K562 (cell line): Measurements from ENCODE around the gene PPA1. TPM values are rescaled to one million over a fixed set of nuclear protein-coding genes. Genes with fewer than 3 reads are reported as not detected.
A peak's percentile ranks its signal among the peaks of the same experiment; 100 is the strongest.

Experiments used
- CBFA2T2 ChIP-seq: fragments of 450-650 bp; conservative IDR thresholded peaks from 2 replicates; pipeline ENCODE4 v1.6.1; 2017; ENCODE audit warnings: mild to moderate bottlenecking
- CREM ChIP-seq: IDR thresholded peaks from 2 replicates; pipeline ENCODE4 v1.6.1; 2014; ENCODE audit warnings: antibody characterized with exemption, low read depth
- ESRRA ChIP-seq: fragments of 450-650 bp; IDR thresholded peaks from 2 replicates; pipeline ENCODE4 v1.6.1; 2014; ENCODE audit warnings: low read depth, mild to moderate bottlenecking, moderate library complexity, borderline replicate concordance
- KAT8 ChIP-seq: fragments of 450-650 bp; IDR thresholded peaks from 2 replicates; pipeline ENCODE4 v1.6.1; 2016; ENCODE audit warnings: low read depth, mild to moderate bottlenecking
- NCOA6 ChIP-seq: fragments of 450-650 bp; IDR thresholded peaks from 2 replicates; pipeline ENCODE4 v1.6.1; 2017; ENCODE audit warnings: mild to moderate bottlenecking
- NFE2L1 ChIP-seq: fragments of 450-650 bp; IDR thresholded peaks from 2 replicates; pipeline ENCODE4 v1.6.1; 2016; ENCODE audit warnings: missing genetic modification characterization, low read depth, mild to moderate bottlenecking, missing compliant biosample characterization, moderate library complexity, borderline replicate concordance
- NFXL1 ChIP-seq: fragments of 450-650 bp; formaldehyde crosslinking; IDR thresholded peaks from 2 replicates; pipeline ENCODE4 v1.4.0; 2021; ENCODE audit warnings: mild to moderate bottlenecking
- NUFIP1 ChIP-seq: fragments of 450-650 bp; IDR thresholded peaks from 2 replicates; pipeline ENCODE4 v1.6.1; 2018; ENCODE audit not compliant: partially characterized antibody
- POLR2AphosphoS5 ChIP-seq: IDR thresholded peaks from 2 replicates; pipeline ENCODE4 v1.6.1; 2011; ENCODE audit warnings: mild to moderate bottlenecking, low read depth, low read length, moderate library complexity; ENCODE audit not compliant: control insufficient read depth, insufficient read depth
- RBM17 ChIP-seq: fragments of 200-400 bp; formaldehyde crosslinking; IDR thresholded peaks from 2 replicates; pipeline ENCODE4 v1.6.1; 2017; ENCODE audit warnings: low read depth, mild to moderate bottlenecking, low read length, borderline replicate concordance
- SOX6 ChIP-seq: fragments of 450-650 bp; IDR thresholded peaks from 2 replicates; pipeline ENCODE4 v1.6.1; 2014; ENCODE audit warnings: mild to moderate bottlenecking
- TCF3 ChIP-seq: sonication (generic); formaldehyde crosslinking; IDR thresholded peaks from 2 replicates; pipeline ENCODE4 v1.4.0; 2020; ENCODE audit warnings: mild to moderate bottlenecking, missing genetic modification reagents
- TSHZ1 ChIP-seq: fragments of 250-450 bp; sonication (Bioruptor Pico); IDR thresholded peaks from 2 replicates; pipeline ENCODE4 v1.4.0; 2020; ENCODE audit warnings: mild to moderate bottlenecking, moderate library complexity
- ZNF395 ChIP-seq: fragments of 200-800 bp; sonication (Bioruptor generic); IDR thresholded peaks from 2 replicates; pipeline ENCODE4 v1.6.1; 2017; ENCODE audit warnings: missing genetic modification characterization, missing compliant biosample characterization
- ZNF41 ChIP-seq: fragments of 250-450 bp; sonication (Bioruptor Pico); conservative IDR thresholded peaks from 2 replicates; pipeline ENCODE4 v1.4.0; 2020; ENCODE audit warnings: mild to moderate bottlenecking
- ZSCAN29 ChIP-seq: fragments of 450-650 bp; IDR thresholded peaks from 2 replicates; pipeline ENCODE4 v1.6.1; 2017
- polyA plus RNA-seq, 8 experiments: library from polyadenylated mRNA; depleted of rRNA in 4 of 8; stranded (reverse) in 5 of 8; unstranded in 3 of 8; fragments of >200 nt; fragmentation: Nextera tagmentation in 2 of 8; fragmentation: Illumina TruSeq in 1 of 8; extraction: Ambion mirVana in 2 of 8; extraction: Trizol in 1 of 8; gene quantifications; 2 replicates each; pipeline versions ENCODE4 v1.2.1 to v1.2.3, GENCODE V29; 2011 to 2014; ENCODE audit warnings: inconsistent platforms in 1 of 8, missing spikeins in 1 of 8
- total RNA-seq, 7 experiments: library from RNA; depleted of rRNA in 6 of 7; stranded (reverse); fragments of >200 nt in 6 of 7; fragmentation: Illumina TruSeq in 2 of 7; extraction: Trizol in 2 of 7; gene quantifications; 2 replicates each; pipeline versions ENCODE4 v1.2.1 to v1.2.3, GENCODE V29; 2011 to 2021; ENCODE audit warnings: low replicate concordance in 1 of 7
- TF ChIP-seq, protein P1 (sequence below): fragments of 450-650 bp; formaldehyde crosslinking; IDR thresholded peaks from 2 replicates; pipeline ENCODE4 v1.4.0; 2022; ENCODE audit warnings: missing genetic modification characterization
- TF ChIP-seq, protein P2 (sequence below): sonication (generic); formaldehyde crosslinking; IDR thresholded peaks from 2 replicates; pipeline ENCODE4 v1.8.1; 2023; ENCODE audit warnings: mild to moderate bottlenecking, missing genetic modification reagents

Gene PPA1
- total and polyA plus RNA-seq, 9 of the 15 experiments (the other 6 are each of a cell fraction or from before 2014, with no cell fraction given) = 301 to 635 (median 471) TPM

DNA sequence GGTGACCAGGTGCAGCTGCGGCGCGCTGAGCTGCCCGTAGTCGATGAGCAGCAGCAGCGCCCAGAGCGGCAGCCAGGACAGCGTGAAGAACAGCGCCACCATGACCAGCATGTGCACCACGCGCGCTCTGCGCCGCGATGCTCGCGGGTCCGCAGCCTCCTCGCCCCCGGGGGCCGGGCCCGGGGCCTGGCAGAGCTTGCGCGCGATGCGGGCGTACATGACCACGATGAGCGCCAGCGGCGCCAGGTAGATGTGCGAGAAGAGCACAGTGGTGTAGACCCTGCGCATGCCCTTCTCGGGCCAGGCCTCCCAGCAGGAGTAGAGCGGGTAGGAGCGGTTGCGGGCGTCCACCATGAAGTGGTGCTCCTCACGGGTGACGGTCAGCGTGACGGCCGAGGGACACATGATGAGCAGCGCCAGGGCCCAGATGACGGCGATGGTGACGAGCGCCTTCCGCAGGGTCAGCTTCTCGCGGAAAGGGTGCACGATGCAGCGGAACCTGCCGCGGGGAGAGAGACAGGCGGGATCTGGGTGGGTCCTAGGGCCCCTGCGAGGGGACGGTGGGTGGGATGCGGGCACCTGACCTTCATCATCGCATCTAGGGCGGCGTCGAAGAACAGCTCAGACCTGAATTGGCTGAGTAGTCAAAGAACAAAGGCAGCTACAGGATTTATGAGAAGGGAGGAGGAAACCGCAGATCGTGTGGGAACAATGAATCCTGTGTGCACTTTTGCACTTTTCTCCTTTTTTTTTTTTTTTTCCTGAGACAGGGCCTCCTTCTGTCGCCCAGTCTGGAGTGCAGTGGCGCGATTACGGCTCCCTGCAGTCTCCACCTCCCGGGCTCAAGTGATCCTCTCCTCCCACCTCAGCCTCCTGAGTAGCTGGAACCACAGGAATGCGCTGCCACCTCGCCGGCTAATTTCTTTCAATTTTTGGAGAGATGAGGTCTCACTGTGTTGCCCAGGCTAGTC lies 22.4 kb upstream of the PPA1 start (continued):
- TF ChIP-seq NFE2L1 (tag) = no peak
- no peak for TF ChIP-seq KAT8
- no peak for TF ChIP-seq ZNF395 (CRISPR knock-in tag)
- no peak for TF ChIP-seq TCF3 (CRISPR knock-in tag)
- TF ChIP-seq ZNF41 (CRISPR knock-in tag) = no peak
- TF ChIP-seq SOX6 = 0 out of 2 replicates have a peak, but pooled peaks have one; percentile 18
- no peak for TF ChIP-seq ESRRA
- TF ChIP-seq, protein P1, sequence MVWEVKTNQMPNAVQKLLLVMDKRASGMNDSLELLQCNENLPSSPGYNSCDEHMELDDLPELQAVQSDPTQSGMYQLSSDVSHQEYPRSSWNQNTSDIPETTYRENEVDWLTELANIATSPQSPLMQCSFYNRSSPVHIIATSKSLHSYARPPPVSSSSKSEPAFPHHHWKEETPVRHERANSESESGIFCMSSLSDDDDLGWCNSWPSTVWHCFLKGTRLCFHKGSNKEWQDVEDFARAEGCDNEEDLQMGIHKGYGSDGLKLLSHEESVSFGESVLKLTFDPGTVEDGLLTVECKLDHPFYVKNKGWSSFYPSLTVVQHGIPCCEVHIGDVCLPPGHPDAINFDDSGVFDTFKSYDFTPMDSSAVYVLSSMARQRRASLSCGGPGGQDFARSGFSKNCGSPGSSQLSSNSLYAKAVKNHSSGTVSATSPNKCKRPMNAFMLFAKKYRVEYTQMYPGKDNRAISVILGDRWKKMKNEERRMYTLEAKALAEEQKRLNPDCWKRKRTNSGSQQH (CRISPR knock-in tag) = no peak
- no peak for TF ChIP-seq NCOA6
- TF ChIP-seq ZSCAN29 = no peak
- no peak for TF ChIP-seq NUFIP1
- TF ChIP-seq TSHZ1 = no peak
- peak; percentile 19; the same call in 1 of the 2 replicates for TF ChIP-seq CBFA2T2
- no peak for TF ChIP-seq CREM
- TF ChIP-seq RBM17 = no peak
- TF ChIP-seq NFXL1 = no peak
- TF ChIP-seq, protein P2, sequence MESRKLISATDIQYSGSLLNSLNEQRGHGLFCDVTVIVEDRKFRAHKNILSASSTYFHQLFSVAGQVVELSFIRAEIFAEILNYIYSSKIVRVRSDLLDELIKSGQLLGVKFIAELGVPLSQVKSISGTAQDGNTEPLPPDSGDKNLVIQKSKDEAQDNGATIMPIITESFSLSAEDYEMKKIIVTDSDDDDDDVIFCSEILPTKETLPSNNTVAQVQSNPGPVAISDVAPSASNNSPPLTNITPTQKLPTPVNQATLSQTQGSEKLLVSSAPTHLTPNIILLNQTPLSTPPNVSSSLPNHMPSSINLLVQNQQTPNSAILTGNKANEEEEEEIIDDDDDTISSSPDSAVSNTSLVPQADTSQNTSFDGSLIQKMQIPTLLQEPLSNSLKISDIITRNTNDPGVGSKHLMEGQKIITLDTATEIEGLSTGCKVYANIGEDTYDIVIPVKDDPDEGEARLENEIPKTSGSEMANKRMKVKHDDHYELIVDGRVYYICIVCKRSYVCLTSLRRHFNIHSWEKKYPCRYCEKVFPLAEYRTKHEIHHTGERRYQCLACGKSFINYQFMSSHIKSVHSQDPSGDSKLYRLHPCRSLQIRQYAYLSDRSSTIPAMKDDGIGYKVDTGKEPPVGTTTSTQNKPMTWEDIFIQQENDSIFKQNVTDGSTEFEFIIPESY = peak; percentile 54; the same call in 1 of the 2 replicates
- TF ChIP-seq POLR2AphosphoS5 = no peak
